Panc1 (cell line): ENCODE measurements around the gene ERF. TPM values are rescaled to one million over a fixed set of nuclear protein-coding genes. Genes with fewer than 3 reads are reported as not detected.

Experiments used
- ATAC-seq: fragments of 200-7000 bp; cut with Tn5 transposase; 2 replicates; pipeline ENCODE4 v1.9.1; 2020; ENCODE audit warnings: mild to moderate bottlenecking, moderate library complexity
- BruUV-seq: library from RNA; stranded (reverse); fragments of 400-500 nt; replicated peaks from 2 replicates; lab custom pipeline; 2021; lab: Mats Ljungman, UMichigan
- CTCF ChIA-PET: fragments of 300-600 bp; sonication (Branson Sonifier 250); formaldehyde crosslinking; loops from one replicate; lab custom pipeline; 2022; ENCODE audit warnings: antibody characterized with exemption; lab: Charles Lee
- POLR2A ChIA-PET: fragments of 300-600 bp; sonication (Branson Sonifier 250); formaldehyde crosslinking; loops from one replicate; lab custom pipeline; 2022; ENCODE audit warnings: antibody characterized with exemption; lab: Charles Lee
- DNase-seq: peaks from one replicate; pipeline ENCODE4 v3.0.0-alpha.2; 2010; ENCODE audit warnings: low read depth, low spot score
- H3K27ac ChIP-seq: 2 replicates; pipeline ENCODE4 v1.5.1; 2011; ENCODE audit warnings: mild to moderate bottlenecking, low read length, inconsistent platforms
- H3K27me3 ChIP-seq: fragments of 200-500 bp; sonication (Bioruptor generic); 2 replicates; pipeline ENCODE4 v1.6.0; 2014; ENCODE audit warnings: low read length, inconsistent platforms; ENCODE audit not compliant: control insufficient read depth, insufficient read depth
- H3K36me3 ChIP-seq: fragments of 200-500 bp; sonication (Bioruptor generic); 2 replicates; pipeline ENCODE4 v1.5.1; 2014; ENCODE audit warnings: inconsistent platforms, mild to moderate bottlenecking, low read length, moderate library complexity; ENCODE audit not compliant: control insufficient read depth, insufficient read depth
- H3K4me1 ChIP-seq: 2 replicates; pipeline ENCODE4 v1.5.1; 2011; ENCODE audit warnings: inconsistent platforms, mild to moderate bottlenecking, low read length, moderate library complexity; ENCODE audit not compliant: control insufficient read depth, insufficient read depth
- H3K4me3 ChIP-seq, 2 experiments: 2 replicates each; pipeline ENCODE4 v1.5.1; 2011 to 2012; ENCODE audit warnings: low read depth in 2 of 2, low read length in 2 of 2, mild to moderate bottlenecking in 2 of 2, inconsistent platforms in 1 of 2, moderate library complexity in 1 of 2
- H3K9me3 ChIP-seq: fragments of 200-500 bp; sonication (Bioruptor generic); 2 replicates; pipeline ENCODE4 v1.5.1; 2014; ENCODE audit warnings: low read depth, mild to moderate bottlenecking, inconsistent platforms, low read length, moderate library complexity; ENCODE audit not compliant: control insufficient read depth, insufficient read depth
- POLR2AphosphoS5 ChIP-seq: IDR thresholded peaks from 2 replicates; pipeline ENCODE4 v1.6.1; 2012; ENCODE audit warnings: mild to moderate bottlenecking, low read depth, low read length, moderate library complexity
- REST ChIP-seq, 2 experiments: IDR thresholded peaks; 2 replicates each; pipeline ENCODE4 v1.6.1; 2011 to 2012; ENCODE audit warnings: low read depth in 2 of 2, control low read depth in 1 of 2, low read length in 1 of 2, mild to moderate bottlenecking in 1 of 2, moderate library complexity in 1 of 2; ENCODE audit not compliant: insufficient read depth in 1 of 2
- SIN3A ChIP-seq: IDR thresholded peaks from 2 replicates; pipeline ENCODE4 v1.6.1; 2012; ENCODE audit warnings: low read depth, mild to moderate bottlenecking, low read length, moderate library complexity, borderline replicate concordance; ENCODE audit not compliant: insufficient read depth
- TCF7L2 ChIP-seq: IDR thresholded peaks from 2 replicates; pipeline ENCODE4 v1.6.1; 2011; ENCODE audit warnings: mild to moderate bottlenecking, low read depth, low read length, inconsistent platforms
- in situ Hi-C: cut with HindIII; loops from 2 replicates; pipeline ENCODE4 v1.10.0; 2016; ENCODE audit warnings: low sequenced_read_pairs, low pct_unique_long_range_greater_than_20kb
- intact Hi-C: fragments of 100-400 bp; cut with micrococcal nuclease; formaldehyde crosslinking; loops from one replicate; pipeline ENCODE4 v1.10.0; 2022; ENCODE audit not compliant: unreplicated experiment
- total RNA-seq: library from RNA; stranded (reverse); gene quantifications from one replicate; pipeline ENCODE4 v1.2.1, GENCODE V29; 2021; ENCODE audit not compliant: unreplicated experiment
- TF ChIP-seq, protein P1 (sequence below): fragments of 450-650 bp; IDR thresholded peaks from 2 replicates; pipeline ENCODE4 v1.5.1; 2017; ENCODE audit warnings: mild to moderate bottlenecking

The ERF gene
- total RNA-seq, 1 experiment from 2014 or later, result 85.7 TPM

- TF ChIP-seq REST (IDR thresholded peaks at IDR 0.05; ENCODE audit: insufficient read depth in 1 of 2, low read depth in 2 of 2, low read length in 1 of 2) (no peak), POLR2AphosphoS5 (no peak), SIN3A (no peak), TCF7L2 (no peak)
- TF ChIP-seq, protein P1, sequence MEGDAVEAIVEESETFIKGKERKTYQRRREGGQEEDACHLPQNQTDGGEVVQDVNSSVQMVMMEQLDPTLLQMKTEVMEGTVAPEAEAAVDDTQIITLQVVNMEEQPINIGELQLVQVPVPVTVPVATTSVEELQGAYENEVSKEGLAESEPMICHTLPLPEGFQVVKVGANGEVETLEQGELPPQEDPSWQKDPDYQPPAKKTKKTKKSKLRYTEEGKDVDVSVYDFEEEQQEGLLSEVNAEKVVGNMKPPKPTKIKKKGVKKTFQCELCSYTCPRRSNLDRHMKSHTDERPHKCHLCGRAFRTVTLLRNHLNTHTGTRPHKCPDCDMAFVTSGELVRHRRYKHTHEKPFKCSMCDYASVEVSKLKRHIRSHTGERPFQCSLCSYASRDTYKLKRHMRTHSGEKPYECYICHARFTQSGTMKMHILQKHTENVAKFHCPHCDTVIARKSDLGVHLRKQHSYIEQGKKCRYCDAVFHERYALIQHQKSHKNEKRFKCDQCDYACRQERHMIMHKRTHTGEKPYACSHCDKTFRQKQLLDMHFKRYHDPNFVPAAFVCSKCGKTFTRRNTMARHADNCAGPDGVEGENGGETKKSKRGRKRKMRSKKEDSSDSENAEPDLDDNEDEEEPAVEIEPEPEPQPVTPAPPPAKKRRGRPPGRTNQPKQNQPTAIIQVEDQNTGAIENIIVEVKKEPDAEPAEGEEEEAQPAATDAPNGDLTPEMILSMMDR, result no peak
- CTCF ChIA-PET, result no interaction called here
- intact Hi-C loops (no loop called here), in situ Hi-C loops (no loop called here)
- Histone ChIP-seq H3K9me3 (no peaks in the 10 kb centered on the region), H3K4me3 (no peak overlapping the region), H3K27me3 (no peaks in the 10 kb centered on the region), H3K4me1 (peaks cover 29% of the 10 kb centered on the region), H3K36me3 (no peaks in the 10 kb centered on the region; the same call in 1 of the 2 replicates), H3K27ac (peak overlapping the region; percentile 82; the same call in 1 of the 2 replicates)
- ATAC-seq, result no peak
- BruUV-seq, result no TSS peak
- POLR2A ChIA-PET, result no interaction called here
- no peak for DNase-seq
Observed at GRCh38 chr19:42286349-42287016, 31.6 kb upstream of the ERF start.

DNA sequence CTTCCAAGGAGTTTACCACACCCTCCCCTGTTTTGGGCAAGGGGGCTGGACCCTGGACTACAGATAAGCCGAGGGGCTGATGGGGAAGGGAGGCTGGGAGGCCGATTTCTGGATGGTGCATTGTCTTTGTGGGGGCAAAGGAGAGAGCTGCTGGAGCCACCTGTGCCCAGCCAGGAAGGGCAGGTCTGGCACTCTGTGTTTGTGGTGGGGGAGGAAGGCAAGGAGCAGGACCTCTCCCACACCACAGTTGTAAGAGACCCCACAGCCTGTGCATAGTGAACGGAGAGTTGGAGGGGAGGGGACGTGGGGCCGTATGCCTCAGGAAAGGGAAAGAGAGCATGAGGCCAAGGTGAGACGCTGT lies 31.0 kb upstream of the ERF start:
- in situ Hi-C loops, result no loop called here
- POLR2A ChIA-PET, result no interaction called here

More for the DNA sequence above, 31.0 kb upstream of the ERF start:
- Histone ChIP-seq H3K27me3 (no peaks in the 10 kb centered on the region), H3K4me1 (peaks cover 34% of the 10 kb centered on the region), H3K9me3 (no peaks in the 10 kb centered on the region), H3K36me3 (no peaks in the 10 kb centered on the region; the same call in 1 of the 2 replicates), H3K27ac (peak overlapping the region; percentile 82), H3K4me3 (peak overlapping the region in 1 of 2 experiments; percentile 11; a peak in 2 of 4 replicates)
- TF ChIP-seq, protein P1, result no peak
- TF ChIP-seq SIN3A (no peak), POLR2AphosphoS5 (no peak), TCF7L2 (no peak), REST (IDR thresholded peaks at IDR 0.05; ENCODE audit: insufficient read depth in 1 of 2, low read depth in 2 of 2, low read length in 1 of 2) (no peak)
- no TSS peak for BruUV-seq
- intact Hi-C loops, result no loop called here
- DNase-seq (no peak), ATAC-seq (no peak)
- CTCF ChIA-PET, result no interaction called here
